Measurements from ENCODE around the gene ACAD9.
A peak's percentile ranks its signal among the peaks of the same experiment; 100 is the strongest.

Gene ACAD9

GRCh38 chr3:128942161-128942952 lies 62.9 kb downstream of the ACAD9 start:
- no peak for DNase-seq

DNA sequence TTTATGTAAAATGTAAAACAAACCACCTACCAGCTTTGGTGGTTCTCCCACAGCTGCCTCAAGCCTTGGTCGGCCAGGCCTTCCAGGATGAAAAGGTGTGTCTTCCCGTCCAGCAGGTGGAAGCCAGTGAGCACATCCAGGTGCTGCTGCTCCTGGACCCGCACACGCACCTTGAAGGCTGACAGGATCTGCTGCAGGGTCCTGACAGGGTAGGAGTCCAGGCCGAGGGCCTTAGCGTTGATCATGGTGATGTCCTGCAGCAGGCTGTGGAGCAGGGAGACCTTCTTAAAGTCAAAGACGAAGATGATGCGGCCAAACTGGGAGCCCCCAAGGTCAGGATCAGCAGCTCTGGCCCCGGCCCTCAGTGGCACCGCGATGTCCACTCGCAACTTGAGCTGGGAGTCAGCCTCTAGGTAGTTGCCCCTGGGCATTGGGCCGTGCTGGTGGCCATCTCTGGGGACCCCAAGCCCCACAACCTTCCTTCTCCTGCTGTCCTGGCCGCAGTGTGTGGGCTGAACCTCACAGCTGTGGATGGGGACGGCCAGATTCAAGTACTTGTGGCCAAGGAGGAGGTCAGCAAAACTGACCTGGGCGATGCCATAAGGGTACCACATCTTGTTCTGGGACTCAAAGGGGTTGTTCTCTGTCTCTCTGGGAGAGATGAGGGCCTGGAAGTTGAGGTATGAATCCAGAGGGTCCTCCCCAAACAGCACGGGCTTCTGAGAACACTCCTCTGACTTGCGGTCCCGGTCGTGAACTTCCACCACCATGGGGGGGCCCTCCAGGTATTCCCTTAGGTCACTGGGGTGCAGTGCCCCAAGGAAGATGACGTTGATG lies 65.8 kb downstream of the ACAD9 start:
- no peak for DNase-seq

DNA sequence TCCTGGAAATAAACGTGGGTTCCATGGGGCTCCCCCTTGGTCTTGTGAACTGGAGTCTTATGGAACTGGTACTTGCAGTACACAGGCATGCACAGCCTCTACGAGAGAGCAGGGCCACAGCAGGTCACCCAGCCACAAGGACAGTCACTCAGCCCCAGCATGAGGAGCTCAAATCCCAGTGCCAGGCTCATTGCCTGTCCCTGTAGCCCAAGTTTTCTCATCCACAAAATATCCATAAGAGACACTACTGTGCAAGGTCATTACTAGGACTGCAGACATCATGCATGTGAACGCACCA lies 66.4 kb downstream of the ACAD9 start:
- DNase-seq: no peak

GRCh38 chr3:128946411-128946810 lies 67.0 kb downstream of the ACAD9 start:
- DNase-seq: no peak

- no peak for DNase-seq
Measured at GRCh38 chr3:128949158-128949557, 69.7 kb downstream of the ACAD9 start.

GRCh38 chr3:128950223-128950938 lies 71.0 kb downstream of the ACAD9 start:
- DNase-seq: peak in 1 of 2 experiments; percentile 26

DNA sequence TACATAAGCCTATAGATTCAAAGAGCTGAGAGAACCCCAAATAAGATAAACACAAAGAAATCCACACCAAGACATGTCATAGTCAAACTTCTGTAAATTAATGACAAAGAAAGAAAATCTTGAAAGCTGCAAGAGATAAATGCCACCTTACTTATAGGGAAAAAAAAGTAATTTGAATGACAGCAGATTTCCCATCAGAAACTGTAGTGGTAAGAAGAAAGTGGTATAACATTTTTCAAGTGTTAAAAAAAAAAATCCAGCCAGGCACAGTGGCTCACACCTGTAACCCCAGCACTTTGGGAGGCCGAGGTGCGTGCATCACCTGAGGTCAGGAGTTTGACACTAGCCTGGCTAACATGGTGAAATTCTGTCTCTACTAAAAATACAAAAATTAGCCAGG lies 77.0 kb downstream of the ACAD9 start:
- no peak for DNase-seq

Data from activated T-cell treated with anti-CD3 and anti-CD28 coated beads, Interleukin-2, amount 50 U/mL, for 48 hours (primary cell).